GM21423 (cell line): ENCODE data around the gene CFAP97D2.
"Not testable (repeated sequence)": the region's sequence is repeated elsewhere in the genome, so short reads cannot be mapped to it uniquely, and the experiment has no call there.

ENCODE experiments used
- ATAC-seq: cut with Tn5 transposase; IDR thresholded peaks from one replicate; pipeline ENCODE4 v1.9.1; 2021; ENCODE audit warnings: mild to moderate bottlenecking, moderate library complexity; ENCODE audit not compliant: unreplicated experiment

The CFAP97D2 gene

GRCh38 chr13:114157869-114158495, 21.1 kb upstream of the CFAP97D2 start:
- no peak for ATAC-seq

GRCh38 chr13:114158869-114159666, 20.0 kb upstream of the CFAP97D2 start:
- ATAC-seq, result not testable (repeated sequence)

- no peak for ATAC-seq
Observed at GRCh38 chr13:114161028-114161556, 18.0 kb upstream of the CFAP97D2 start.

GRCh38 chr13:114161644-114162532, 17.2 kb upstream of the CFAP97D2 start:
- ATAC-seq, result no peak

GRCh38 chr13:114162533-114162922, 16.5 kb upstream of the CFAP97D2 start:
- ATAC-seq, result no peak

- ATAC-seq, result no peak
Observed at GRCh38 chr13:114164053-114164452, 15.0 kb upstream of the CFAP97D2 start.

- ATAC-seq, result no peak
Observed at GRCh38 chr13:114164681-114165429, 14.2 kb upstream of the CFAP97D2 start.

- ATAC-seq, result no peak
Observed at GRCh38 chr13:114166381-114167131, 12.5 kb upstream of the CFAP97D2 start.

GRCh38 chr13:114167426-114167825, 11.6 kb upstream of the CFAP97D2 start:
- no peak for ATAC-seq

GRCh38 chr13:114167885-114168284, 11.2 kb upstream of the CFAP97D2 start:
- ATAC-seq, result no peak

- no peak for ATAC-seq
Observed at GRCh38 chr13:114173272-114173671, 5.8 kb upstream of the CFAP97D2 start.

- ATAC-seq, result no peak
Observed at GRCh38 chr13:114173745-114174144, 5.3 kb upstream of the CFAP97D2 start.

- no peak for ATAC-seq
Observed at GRCh38 chr13:114174529-114174961, 4.5 kb upstream of the CFAP97D2 start.

- not testable (repeated sequence) for ATAC-seq
Observed at GRCh38 chr13:114176359-114176902, 2.6 kb upstream of the CFAP97D2 start.

- ATAC-seq, result no peak
Observed at GRCh38 chr13:114177245-114178010, 1.6 kb upstream of the CFAP97D2 start.

GRCh38 chr13:114185182-114185971, 6.3 kb downstream of the CFAP97D2 start:
- ATAC-seq, result no peak

GRCh38 chr13:114194853-114195252, 15.8 kb downstream of the CFAP97D2 start:
- ATAC-seq, result no peak

- no peak for ATAC-seq
Observed at GRCh38 chr13:114196629-114197028, 17.6 kb downstream of the CFAP97D2 start.
